ENCODE data around the gene DCUN1D3.
"Not testable (repeated sequence)": the region's sequence is repeated elsewhere in the genome, so short reads cannot be mapped to it uniquely, and the experiment has no call there.

DCUN1D3 gene

GRCh38 chr16:20886320-20886719 lies 13.8 kb downstream of the DCUN1D3 start:
- no peak for DNase-seq

GRCh38 chr16:20884240-20884556 lies 16.0 kb downstream of the DCUN1D3 start:
- no peak for DNase-seq

- DNase-seq: no peak
Measured at GRCh38 chr16:20883554-20884239, 16.5 kb downstream of the DCUN1D3 start.

- DNase-seq: no peak
Measured at GRCh38 chr16:20881503-20881878, 18.7 kb downstream of the DCUN1D3 start.

- no peak for DNase-seq
Measured at GRCh38 chr16:20880867-20881502, 19.2 kb downstream of the DCUN1D3 start.

- no peak for DNase-seq
Measured at GRCh38 chr16:20879175-20880040, 20.8 kb downstream of the DCUN1D3 start.

- no peak for DNase-seq
Measured at GRCh38 chr16:20878682-20879147, 21.4 kb downstream of the DCUN1D3 start.

- DNase-seq: no peak
Measured at GRCh38 chr16:20875355-20875650, 24.9 kb downstream of the DCUN1D3 start.

GRCh38 chr16:20874088-20874581 lies 26.0 kb downstream of the DCUN1D3 start:
- peak in 1 of 2 donors; percentile 68 for DNase-seq

- DNase-seq: no peak
Measured at GRCh38 chr16:20873331-20873730, 26.8 kb downstream of the DCUN1D3 start.

- no peak for DNase-seq
Measured at GRCh38 chr16:20871941-20872815, 28.0 kb downstream of the DCUN1D3 start.

- no peak for DNase-seq
Measured at GRCh38 chr16:20871258-20871657, 28.9 kb downstream of the DCUN1D3 start.

GRCh38 chr16:20870122-20870820 lies 29.9 kb downstream of the DCUN1D3 start:
- no peak for DNase-seq

- no peak for DNase-seq
Measured at GRCh38 chr16:20868890-20869289, 31.3 kb downstream of the DCUN1D3 start.

GRCh38 chr16:20867585-20867984 lies 32.6 kb downstream of the DCUN1D3 start:
- DNase-seq: no peak

- DNase-seq: no peak
Measured at GRCh38 chr16:20866801-20867200, 33.4 kb downstream of the DCUN1D3 start.

GRCh38 chr16:20866145-20866772 lies 33.9 kb downstream of the DCUN1D3 start:
- DNase-seq: no peak

GRCh38 chr16:20865420-20866131 lies 34.6 kb downstream of the DCUN1D3 start:
- no peak for DNase-seq

GRCh38 chr16:20864376-20864775 lies 35.8 kb downstream of the DCUN1D3 start:
- DNase-seq: not testable (repeated sequence)

GRCh38 chr16:20862162-20862960 lies 37.8 kb downstream of the DCUN1D3 start:
- DNase-seq: no peak

Data from CD4-positive, alpha-beta T cell treated with Interferon alpha-2 for 1 hour (primary cell).